HG02588 (cell line): Measurements from ENCODE around the gene FAM181A.

ENCODE experiments used
- ATAC-seq: cut with Tn5 transposase; IDR thresholded peaks from one replicate; pipeline ENCODE4 v1.9.1; 2021; ENCODE audit warnings: mild to moderate bottlenecking, moderate library complexity; ENCODE audit not compliant: unreplicated experiment

FAM181A gene

DNA sequence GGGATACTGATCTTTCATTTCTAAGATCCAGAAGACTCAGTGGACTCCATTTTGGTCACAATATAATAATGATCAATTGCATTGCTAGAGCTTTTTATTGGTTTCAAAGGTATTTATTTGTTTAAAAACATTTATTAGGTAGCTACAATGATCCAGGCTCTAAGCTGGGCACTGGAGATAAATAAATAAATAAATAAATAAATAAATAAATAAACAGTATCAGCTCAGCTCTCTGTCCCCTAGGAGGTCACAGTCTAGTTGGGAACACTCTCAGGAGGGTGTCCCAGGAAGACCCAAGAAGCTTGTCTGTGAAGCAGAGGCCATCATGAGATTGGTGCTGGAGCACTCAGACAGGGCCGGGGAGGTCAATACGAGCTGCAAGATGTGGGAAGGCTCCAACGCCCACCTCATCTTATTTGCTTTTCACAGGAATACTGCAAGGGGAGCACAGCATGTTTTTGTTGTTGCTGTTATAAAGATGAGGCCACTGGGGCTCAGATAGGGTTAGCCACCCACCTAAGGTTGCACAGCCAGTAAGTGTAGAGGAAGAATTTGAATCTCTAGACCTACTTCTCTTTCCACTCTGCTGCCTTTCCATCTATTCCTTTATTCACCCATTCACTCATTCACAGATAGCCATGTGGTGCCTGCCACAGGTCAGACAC is 33.8 kb downstream of the FAM181A start:
- ATAC-seq, result no peak

- ATAC-seq, result no peak
Observed at GRCh38 chr14:93961620-93962019, 34.5 kb downstream of the FAM181A start.

- ATAC-seq, result peak; percentile 41
Observed at GRCh38 chr14:93962701-93963601, 35.8 kb downstream of the FAM181A start.

DNA sequence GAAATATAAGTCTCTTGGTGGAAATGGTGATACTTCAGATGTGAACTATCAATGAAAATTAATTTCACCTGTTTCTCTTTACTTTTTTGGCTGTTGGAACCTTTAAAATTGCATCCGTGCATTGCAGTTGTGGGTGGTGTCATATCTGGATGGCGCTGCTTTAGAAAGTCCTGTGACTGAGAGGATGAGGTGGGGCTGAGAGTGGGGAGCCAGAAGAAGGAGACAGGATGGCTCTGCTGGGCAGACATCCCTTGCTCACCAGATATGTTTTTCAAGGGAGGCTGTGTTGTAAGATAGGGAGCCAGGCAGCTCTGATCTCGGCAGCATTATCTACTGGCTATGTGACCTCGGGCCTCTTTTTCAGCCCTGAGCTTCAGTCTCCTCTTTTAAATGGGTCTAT is 36.5 kb downstream of the FAM181A start:
- no peak for ATAC-seq

GRCh38 chr14:93964281-93964680 is 37.1 kb downstream of the FAM181A start:
- no peak for ATAC-seq

DNA sequence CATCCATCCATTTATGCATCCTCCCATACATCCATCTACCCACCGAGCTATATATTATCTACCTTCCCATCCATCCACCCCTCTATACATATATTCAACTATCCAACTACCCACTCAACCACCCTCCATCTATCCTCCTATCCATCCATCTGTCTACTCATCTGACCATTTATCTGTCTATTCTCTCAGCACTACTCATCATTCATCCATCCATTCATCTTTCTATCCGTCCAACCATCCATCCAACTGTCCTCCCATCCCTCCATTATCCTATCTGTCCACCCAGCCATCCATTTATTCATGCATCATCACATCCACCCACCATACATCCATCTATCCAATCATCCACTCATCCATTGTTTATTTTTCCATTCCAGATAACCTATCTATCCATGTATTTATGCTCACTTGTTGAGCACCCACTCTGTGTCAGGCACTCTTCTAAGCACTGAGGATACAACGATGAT is 37.7 kb downstream of the FAM181A start:
- no peak for ATAC-seq

- ATAC-seq, result no peak
Observed at GRCh38 chr14:93965287-93965821, 38.2 kb downstream of the FAM181A start.

- no peak for ATAC-seq
Observed at GRCh38 chr14:93965946-93966474, 38.9 kb downstream of the FAM181A start.

DNA sequence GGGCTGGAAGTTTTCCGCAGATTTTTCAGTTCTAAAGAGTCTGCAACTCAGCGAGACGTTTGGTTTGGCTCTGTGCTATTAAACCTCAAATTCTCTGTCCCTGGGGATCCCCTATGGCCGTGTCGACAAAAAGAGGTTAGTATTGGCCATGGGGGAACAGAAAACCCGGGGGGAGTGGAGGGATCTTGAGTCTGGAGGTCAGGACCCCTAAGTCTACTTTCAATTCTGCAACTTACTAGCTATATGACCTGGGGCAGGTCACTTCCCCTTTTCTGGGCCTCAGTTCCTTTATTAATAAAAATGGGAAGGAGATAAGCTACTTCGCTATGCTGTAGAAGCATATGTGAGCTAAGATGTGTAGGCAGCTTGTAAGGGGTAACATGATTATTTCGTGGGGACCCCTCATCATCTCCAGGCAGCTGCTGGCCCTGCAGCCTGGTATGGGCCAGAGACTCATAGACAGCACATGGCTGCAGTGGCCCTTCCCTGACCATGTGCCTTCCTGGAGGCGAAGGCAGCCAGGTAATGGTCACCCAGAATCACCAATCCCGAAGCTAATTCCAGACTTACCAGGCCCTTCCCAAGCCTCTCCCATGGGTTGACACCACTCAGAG is 40.6 kb downstream of the FAM181A start:
- peak; percentile 42 for ATAC-seq

GRCh38 chr14:93969082-93969828 is 42.1 kb downstream of the FAM181A start:
- no peak for ATAC-seq

- ATAC-seq, result no peak
Observed at GRCh38 chr14:93970585-93970964, 43.4 kb downstream of the FAM181A start.

- ATAC-seq, result peak; percentile 33
Observed at GRCh38 chr14:93970965-93971634, 44.0 kb downstream of the FAM181A start.

- no peak for ATAC-seq
Observed at GRCh38 chr14:93971635-93972027, 44.5 kb downstream of the FAM181A start.

- no peak for ATAC-seq
Observed at GRCh38 chr14:93972618-93973205, 45.6 kb downstream of the FAM181A start.

GRCh38 chr14:93973607-93974006 is 46.5 kb downstream of the FAM181A start:
- ATAC-seq, result no peak

DNA sequence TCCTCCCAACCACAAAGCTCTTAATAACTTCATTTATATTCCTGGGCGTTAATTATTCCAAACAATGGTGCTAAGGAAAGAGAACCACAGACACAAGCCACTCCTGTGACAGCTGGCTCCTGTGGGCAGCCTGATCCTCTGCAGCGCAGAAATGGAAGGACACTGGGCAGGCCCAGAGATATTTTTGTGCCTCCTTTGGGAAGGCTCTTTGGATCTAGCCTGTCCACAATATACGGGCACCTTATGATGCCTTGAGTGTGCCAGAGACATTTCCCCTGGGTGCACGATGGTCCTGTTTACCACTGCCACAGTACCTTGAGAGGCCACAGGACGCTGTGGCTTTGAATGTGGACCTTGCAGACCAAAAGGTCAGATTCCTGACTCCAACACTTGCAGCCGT is 47.2 kb downstream of the FAM181A start:
- no peak for ATAC-seq

GRCh38 chr14:93974833-93975232 is 47.7 kb downstream of the FAM181A start:
- no peak for ATAC-seq

DNA sequence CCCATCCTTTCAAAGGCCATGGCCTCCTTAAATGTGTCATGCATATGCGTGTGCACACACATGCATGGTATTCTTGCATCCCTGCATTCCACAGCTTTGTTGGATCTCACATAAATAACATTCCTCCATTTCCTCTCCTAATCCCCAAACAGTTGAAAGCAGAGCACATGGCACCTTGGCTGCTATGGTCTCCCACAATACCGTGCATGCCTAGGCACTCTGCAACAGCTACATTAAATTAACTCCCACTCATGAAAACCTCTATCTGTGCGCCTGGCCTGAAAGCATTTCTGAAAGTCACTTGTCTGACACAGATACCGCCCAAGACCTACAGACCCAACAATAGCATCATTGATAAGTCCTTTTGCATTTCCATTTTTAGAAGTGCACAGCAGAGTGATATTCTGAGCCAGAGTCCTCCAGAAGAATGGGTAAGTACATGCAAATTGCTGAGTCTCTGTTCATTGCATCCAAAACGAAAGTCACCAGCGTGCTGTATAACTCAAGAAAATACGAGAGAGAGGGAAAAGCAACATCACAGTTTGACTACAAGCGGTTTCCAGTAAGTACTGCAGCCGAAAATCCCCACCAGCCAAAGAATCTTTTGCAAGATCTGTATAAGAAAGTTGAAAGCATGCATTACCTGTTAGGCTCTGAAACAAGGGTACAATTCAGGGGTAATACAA is 48.8 kb downstream of the FAM181A start:
- ATAC-seq, result peak; percentile 69

DNA sequence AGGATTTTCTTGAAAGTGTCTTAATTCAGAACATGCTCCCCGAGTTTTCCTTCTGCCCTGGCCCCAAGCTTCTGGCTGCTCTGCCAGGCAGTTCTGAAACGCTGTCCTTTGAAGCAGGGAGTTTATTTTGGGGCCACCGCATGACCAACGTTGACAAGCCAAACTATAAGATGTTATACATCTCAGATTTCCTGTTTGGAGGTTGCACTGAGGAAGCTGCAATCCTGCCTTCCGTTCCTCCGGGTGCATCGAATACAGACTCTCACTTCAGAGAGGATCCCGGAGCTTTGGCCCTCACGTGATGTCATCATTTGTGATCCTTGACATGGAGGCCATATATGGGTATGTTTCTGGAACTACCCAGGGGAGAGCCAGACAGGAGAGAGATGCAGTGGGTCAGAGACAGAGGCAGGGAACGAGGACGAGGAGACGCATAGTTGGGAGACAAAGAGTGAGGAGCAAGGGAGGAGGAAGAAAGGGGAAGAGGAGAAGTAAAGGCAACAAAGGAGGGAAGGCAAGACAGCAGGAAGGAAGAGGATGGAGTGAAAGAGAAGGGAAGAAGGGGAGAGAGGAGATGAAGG is 49.4 kb downstream of the FAM181A start, which contains the start of gene ASB2:
Gene ASB2, minus strand, starts transcription at position 94 of the 581 bp plus-strand sequence. CDS start 12,031 bp downstream, outside the sequence.
- ATAC-seq, result peak; percentile 4
